Activated T-cell treated with anti-CD3 and anti-CD28 coated beads for 24 hours (primary cell): ENCODE data around the gene COL17A1.

Experiments
- DNase-seq: peaks from one replicate; pipeline ENCODE4 v3.0.0-alpha.2; 2020; ENCODE audit warnings: low read depth

COL17A1 gene

DNA sequence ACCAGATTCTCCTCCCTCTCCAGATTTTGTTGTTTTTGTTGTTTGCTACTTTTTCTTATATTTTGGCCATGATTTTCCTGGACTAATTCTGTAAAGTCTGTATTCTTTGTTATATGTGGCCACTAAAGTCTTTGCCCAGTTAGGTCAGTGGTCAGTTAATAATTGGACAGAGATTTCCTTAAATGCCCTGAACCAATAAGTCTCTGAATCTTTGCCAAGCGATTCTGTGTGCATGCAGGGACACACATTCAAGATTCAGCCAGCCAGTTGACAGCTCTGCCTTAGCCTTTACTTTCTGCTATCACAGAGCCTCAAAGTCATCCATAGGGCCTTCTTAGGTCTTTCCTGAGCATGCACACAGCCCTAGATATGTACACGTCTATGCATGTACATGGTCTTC, 11.0 kb upstream of the COL17A1 start:
- no peak for DNase-seq

GRCh38 chr10:104092749-104093148, 7.1 kb upstream of the COL17A1 start:
- DNase-seq, result no peak

DNA sequence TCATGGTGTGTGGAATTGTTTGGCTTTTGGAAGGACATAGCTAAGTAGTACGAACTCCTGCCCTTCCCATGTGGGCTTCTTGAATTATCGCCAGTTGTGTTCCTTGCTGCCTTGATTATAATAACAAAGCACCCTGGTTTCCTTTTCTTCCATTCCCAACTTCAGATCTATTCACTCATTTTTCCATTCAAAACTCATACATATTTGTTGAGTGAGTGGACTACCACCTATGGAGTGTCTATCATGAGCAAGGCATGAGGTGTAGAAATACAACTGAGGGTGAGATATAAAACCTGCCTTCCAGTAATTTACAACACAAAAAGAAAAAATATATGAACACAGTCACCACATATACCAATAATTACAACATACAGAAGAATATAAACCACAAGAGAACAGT, 4.9 kb upstream of the COL17A1 start:
- no peak for DNase-seq

- DNase-seq, result no peak
These were observed 3.9 kb upstream of the COL17A1 start for GRCh38 chr10:104089621-104090020.

GRCh38 chr10:104088239-104088638, 2.6 kb upstream of the COL17A1 start:
- DNase-seq, result no peak

DNA sequence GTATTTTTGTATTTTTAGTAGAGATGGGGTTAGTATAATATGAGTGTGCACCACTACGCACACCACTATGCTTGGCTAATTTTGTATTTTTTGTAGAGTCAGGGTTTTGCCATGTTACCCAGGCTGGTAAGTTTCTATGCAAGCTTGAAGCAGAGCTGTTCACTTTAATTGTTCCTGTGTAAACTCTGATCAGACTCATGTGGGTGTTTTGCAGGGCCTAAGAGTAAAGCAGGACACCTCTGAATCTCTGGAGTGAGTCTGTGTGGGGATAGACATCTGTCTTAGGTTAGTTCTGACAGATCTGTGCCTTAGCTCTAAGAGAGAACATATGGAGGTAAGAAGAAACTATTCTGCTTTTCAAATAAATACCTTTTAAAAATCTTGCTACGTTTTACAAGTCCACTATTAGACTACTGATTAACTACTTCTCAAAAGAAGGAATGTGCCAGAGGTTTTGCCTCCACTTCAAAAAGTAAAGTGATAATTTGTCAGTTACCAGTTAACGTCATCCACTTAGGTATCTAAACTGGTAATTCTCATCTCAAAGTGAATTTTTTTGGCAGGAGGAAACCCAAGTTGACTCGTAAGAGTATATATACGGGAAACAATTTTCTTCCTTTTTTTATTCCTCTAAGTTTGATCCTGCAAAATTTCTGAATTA, 1.1 kb downstream of the COL17A1 start:
- DNase-seq, result no peak

GRCh38 chr10:104081998-104082397, 3.7 kb downstream of the COL17A1 start:
- DNase-seq, result no peak

GRCh38 chr10:104080762-104081161, 4.9 kb downstream of the COL17A1 start:
- DNase-seq, result no peak

DNA sequence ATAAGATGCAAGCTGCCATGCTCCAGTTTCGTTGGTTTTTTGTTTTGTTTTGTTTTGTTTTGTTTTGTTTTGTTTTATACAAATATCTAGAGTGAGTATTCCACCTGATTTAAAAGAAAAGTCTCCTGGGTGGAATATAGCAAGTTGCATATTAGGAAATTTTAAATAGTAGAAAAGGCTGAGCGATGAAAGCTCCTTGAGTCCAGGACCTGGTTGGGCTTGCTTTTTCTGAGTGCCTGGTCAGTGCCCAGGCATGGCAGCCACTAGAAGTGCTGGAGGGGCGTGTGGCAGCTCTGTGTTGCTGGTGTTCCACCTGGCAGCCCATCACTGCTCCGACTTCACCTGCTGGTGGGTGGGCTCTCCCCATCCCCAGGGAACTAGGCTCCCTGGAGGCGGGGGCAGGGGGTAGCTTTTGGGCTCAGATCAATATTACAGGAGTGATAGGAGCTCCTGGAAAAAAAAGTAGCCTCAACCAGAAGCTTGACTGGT, 8.0 kb downstream of the COL17A1 start:
- DNase-seq, result no peak

- DNase-seq, result no peak
These were observed 8.4 kb downstream of the COL17A1 start for GRCh38 chr10:104077247-104077646.

GRCh38 chr10:104076743-104077160, 8.9 kb downstream of the COL17A1 start:
- no peak for DNase-seq

DNA sequence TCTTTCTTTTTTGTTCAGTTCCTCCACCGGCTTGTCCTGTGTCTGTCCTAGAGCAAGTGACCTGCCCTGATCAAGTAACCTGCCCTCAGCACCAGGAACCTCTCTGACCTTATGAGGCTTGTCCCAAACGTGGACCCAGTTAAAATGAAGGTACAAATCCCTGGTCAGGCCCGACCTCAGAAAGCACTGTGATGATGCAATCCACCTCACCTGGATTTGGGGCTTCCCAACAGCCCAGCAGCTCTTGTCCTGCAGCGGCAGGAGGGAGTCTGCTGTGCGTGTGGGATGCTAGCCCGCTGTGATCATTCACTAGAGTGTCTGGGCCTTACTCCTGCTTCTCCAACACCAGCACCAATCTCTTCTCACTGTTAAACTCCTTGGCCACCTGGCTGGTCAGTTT, 11.2 kb downstream of the COL17A1 start:
- no peak for DNase-seq

- DNase-seq, result no peak
These were observed 12.9 kb downstream of the COL17A1 start for GRCh38 chr10:104072786-104073185.

DNA sequence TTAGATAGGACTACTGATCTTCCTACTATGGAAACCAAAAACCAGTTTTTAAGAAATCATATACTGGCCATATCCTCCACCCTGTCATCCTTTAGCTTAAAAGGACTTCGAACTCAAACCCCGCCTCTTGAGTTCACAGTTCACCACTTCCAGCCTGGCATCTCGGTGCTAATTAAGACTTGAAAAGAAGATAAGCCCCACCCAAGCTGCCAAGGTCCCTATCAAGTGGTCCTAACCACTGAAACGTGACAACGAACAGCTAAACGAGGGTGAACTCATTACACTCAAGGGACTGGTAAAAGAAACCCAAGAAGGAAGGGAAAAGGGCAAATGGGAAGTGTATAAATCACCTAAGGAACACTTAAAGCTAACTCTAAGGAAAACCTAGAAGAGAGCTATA, 16.1 kb downstream of the COL17A1 start:
- no peak for DNase-seq

DNA sequence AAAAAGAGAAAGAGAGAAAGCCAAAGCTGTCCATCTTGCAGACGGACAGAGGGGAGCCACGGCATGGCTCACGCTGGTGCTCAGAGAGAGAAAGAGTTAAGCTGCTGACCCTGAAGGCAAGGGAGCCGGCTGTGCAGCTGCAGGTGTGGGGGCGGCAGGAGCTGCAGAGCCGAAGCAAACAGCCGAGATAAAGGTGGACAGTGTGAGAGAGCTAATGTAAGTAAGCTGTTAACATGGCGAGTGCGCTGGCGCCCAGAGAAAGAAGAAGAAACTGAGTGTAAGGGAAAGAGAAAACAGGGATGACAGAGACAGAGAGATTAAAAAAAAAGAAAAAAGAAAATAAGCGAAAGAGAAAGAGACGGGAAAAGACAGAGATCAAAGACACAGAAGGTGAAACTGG, 18.2 kb downstream of the COL17A1 start:
- no peak for DNase-seq

DNA sequence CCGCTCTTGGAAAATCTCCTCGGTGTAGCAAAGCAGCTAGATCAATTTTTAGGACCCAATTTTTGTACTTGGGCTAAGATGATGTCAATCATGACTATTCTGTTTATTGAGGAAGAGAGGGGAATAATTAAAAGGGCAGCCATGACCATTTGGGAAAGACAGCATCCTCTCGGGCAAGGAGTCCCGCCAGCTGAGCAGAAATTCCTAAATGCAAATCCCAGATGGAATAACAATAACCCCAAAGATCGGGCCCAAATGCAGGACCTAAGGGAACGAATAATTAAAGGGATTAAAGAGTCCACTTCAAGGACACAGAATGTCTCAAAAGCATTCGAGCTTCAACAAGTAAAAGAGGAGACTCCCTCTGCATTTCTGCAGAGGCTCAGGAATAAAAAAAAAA, 18.7 kb downstream of the COL17A1 start:
- no peak for DNase-seq

DNA sequence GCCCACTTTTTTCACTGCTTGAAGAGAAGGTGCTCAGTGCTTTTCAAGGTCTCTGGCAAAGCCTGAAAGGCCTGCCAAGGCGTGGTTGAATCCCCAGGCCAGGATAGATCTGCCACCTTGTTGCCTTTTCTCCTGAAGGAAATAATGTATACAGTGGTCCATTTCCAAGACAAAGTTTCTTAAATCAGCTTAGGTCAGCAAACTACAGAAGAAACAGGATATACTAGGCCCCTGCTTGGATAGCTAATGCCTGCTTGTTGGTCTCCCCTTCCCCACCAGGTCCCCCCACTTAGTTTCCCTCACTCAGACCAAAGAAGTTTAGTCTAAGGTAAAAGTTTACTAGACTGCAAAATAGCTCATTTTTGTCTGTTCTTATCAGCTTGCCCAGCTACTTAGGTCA, 19.9 kb downstream of the COL17A1 start:
- no peak for DNase-seq

- DNase-seq, result no peak
These were observed 24.5 kb downstream of the COL17A1 start for GRCh38 chr10:104061196-104061595.

GRCh38 chr10:104059364-104059763, 26.3 kb downstream of the COL17A1 start:
- no peak for DNase-seq

GRCh38 chr10:104057717-104058116, 28.0 kb downstream of the COL17A1 start:
- DNase-seq, result no peak

DNA sequence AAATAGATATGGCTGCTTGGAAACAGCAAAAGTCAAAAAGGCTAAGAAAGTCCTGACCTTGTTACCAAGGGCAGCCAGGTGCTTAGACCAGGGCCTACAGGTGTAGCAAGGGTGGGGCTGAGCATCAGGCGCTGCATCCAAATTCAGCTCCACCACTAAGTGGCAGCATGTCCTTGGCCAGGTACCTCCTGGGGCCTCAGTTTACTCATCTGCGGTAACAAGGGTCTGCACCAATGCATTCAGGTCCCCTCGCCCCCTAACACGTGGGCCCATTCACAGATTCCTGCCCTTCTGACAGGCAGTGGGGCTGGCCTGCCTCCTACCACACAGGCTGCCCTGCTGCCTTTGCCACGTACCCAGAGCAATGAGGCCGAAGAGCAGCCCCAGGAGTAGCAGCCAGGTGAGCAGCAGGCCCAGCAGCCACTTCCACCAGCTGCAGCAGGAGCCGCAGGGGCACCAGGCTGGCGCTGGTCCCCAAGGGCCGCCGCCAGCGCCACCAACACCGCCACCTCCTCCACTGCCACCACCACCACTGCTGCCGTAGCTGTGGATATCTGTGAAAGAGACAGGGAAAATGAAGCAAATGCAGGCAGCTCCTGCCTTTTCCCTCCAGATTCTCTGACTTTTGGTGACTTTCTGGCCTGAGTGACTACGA, 28.9 kb downstream of the COL17A1 start:
- DNase-seq, result no peak

DNA sequence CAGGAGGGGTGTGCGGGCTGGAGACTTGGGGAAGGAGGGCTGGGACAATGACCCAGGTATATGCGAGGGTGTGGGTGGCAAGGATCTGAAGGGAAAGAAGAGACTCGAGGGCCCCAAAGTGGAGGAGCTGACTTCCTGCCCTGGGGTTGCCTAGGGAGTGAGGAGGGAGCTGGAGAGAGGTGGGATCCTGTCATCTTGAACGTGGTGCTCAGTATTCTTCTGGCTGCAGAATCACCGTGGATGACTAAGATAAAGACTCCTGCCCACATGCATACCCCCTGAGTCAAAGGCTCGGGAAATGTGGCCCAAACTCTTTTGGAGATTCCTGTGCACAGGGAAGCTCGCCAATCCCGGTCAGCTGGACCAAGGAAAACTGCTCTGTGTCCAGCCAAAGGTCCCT, 31.2 kb downstream of the COL17A1 start:
- DNase-seq, result no peak

DNA sequence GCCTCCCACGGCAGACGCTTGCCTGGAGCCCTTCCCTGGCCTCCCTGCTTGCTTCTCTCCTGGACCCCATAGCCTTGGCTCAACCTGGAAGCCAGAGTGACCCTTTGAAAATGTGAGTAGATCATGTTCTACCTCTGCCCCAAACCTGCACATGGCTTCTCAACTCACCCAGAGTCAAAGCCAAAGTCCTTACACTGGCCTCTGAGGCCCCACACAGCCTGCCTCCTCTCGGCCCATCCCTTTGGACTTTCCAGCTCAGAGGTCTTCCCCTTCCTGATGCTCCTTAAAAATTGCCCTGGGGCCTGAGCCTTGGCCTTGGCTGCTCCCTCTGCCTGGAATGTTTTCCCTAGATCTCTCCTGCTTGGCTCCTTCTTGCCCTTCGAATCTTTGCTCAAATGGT, 32.5 kb downstream of the COL17A1 start:
- DNase-seq, result no peak

DNA sequence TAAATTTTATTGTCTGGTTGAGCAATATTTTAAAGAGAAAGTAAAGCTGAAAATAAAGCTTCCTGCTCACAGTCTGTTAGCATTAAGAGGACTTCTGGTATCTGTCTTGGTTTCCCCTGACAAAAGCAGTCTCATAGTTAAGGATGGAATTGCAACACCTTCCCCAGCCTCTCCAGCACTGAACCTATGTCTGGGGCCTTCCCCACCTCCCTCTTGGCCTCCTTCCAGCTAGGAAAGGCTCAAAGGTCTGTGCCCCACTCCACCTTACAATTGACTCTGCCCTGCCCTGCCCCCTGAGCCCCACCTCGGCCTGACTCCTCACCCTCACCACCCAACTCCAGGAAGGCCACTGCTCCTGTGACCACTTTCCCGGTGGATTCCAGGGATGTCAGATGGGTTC, 33.2 kb downstream of the COL17A1 start:
- no peak for DNase-seq
